ENCODE data around the gene MBP. TPM values are rescaled to one million over a fixed set of nuclear protein-coding genes. Genes with fewer than 3 reads are reported as not detected.

Gene MBP
- total and polyA plus RNA-seq, 2 of the 4 experiments (the other 2 are of a cell fraction) = 0.72 to 0.90 TPM

GRCh38 chr18:77049938-77050337, 82.6 kb downstream of the MBP start:
- dilution Hi-C loops (cut with HindIII; ENCODE audit: low sequenced_read_pairs, unreplicated experiment) (no loop called here), in situ Hi-C loops (cut with MboI; ENCODE audit: low sequenced_read_pairs) (no loop called here)
- no peak for DNase-seq

More at GRCh38 chr18:77049938-77050337, 82.6 kb downstream of the MBP start:
- no peaks in the 10 kb centered on the region; a peak in 1 of 4 replicates for H3K79me1 ChIP-seq (ENCODE audit: low read depth in 1 of 2, low read length in 2 of 2)
- no peak overlapping the region for H3K23ac ChIP-seq (ENCODE audit: low read depth, low read length)
- no peak overlapping the region for H4K5ac ChIP-seq (ENCODE audit: low read depth, low read length)
- H2AK5ac ChIP-seq (ENCODE audit: low read depth, low read length) = no peak overlapping the region
- no TSS peak for BruUV-seq (replicated peaks)
- H2BK15ac ChIP-seq (ENCODE audit: low read depth, low read length) = no peak overlapping the region
- H4K8ac ChIP-seq (ENCODE audit: low read depth in 2 of 2, low read length in 2 of 2) = no peak overlapping the region
- H3K56ac ChIP-seq (ENCODE audit: extremely low read depth, insufficient read depth, low read length) = no peak overlapping the region
- no peaks in the 10 kb centered on the region for H3K9me3 ChIP-seq (ENCODE audit: control insufficient read depth, insufficient read depth, low read length)
- intact Hi-C loops (cut with micrococcal nuclease) = no loop called here
- H4K20me1 ChIP-seq (ENCODE audit: insufficient read depth, low read length) = no peaks in the 10 kb centered on the region
- ChIA-PET CTCF (no interaction called here), POLR2A (ENCODE audit: unreplicated experiment) (no interaction called here)
- H2AK9ac ChIP-seq (replicated peaks; ENCODE audit: low read depth, low read length, poor library complexity) = no peak overlapping the region
- TF ChIP-seq SMC3 (IDR thresholded peaks at IDR 0.05; ENCODE audit: low read depth, low read length) = no peak
- H3K27ac ChIP-seq (ENCODE audit: insufficient read depth, low read length) = no peak overlapping the region
- no peak overlapping the region for H4K91ac ChIP-seq (ENCODE audit: insufficient read depth, low read depth, low read length)
- no peak overlapping the region for H2AFZ ChIP-seq (replicated peaks; ENCODE audit: low read length, poor library complexity)
- no peak overlapping the region for H3K4me3 ChIP-seq (ENCODE audit: insufficient read depth, low read depth, low read length)
- no peak overlapping the region for H3K4ac ChIP-seq (ENCODE audit: low read depth, low read length)
- H2BK5ac ChIP-seq (ENCODE audit: low read depth, low read length, poor library complexity, severe bottlenecking) = no peak overlapping the region
- no peaks in the 10 kb centered on the region for H3K36me3 ChIP-seq (ENCODE audit: control insufficient read depth, insufficient read depth, low read length)
- peaks cover 13% of the 10 kb centered on the region for H3K9me1 ChIP-seq (ENCODE audit: insufficient read depth, low read length)
- H3K18ac ChIP-seq (ENCODE audit: low read depth, low read length) = no peak overlapping the region
- ATAC-seq (ENCODE audit: low read depth) = no peak
- H2BK120ac ChIP-seq (ENCODE audit: low read depth, low read length) = no peak overlapping the region
- H3K27me3 ChIP-seq (ENCODE audit: control insufficient read depth, insufficient read depth, low read length) = no peaks in the 10 kb centered on the region; the same call in 1 of the 2 replicates
- H3K4me2 ChIP-seq (ENCODE audit: low read depth, low read length) = no peak overlapping the region
- no peak overlapping the region for H3K14ac ChIP-seq (replicated peaks; ENCODE audit: low read depth, low read length)
- WGBS, 2 experiments (ENCODE audit: extremely low coverage in 2 of 2, insufficient read length in 1 of 2) = no CpG with 5 or more reads among the region's 4 CpGs
- no peak overlapping the region for H3K9ac ChIP-seq (ENCODE audit: low read depth, low read length)
- H2BK20ac ChIP-seq (ENCODE audit: low read depth, low read length) = no peak overlapping the region
- peaks cover 5% of the 10 kb centered on the region for H3K4me1 ChIP-seq (ENCODE audit: control insufficient read depth, insufficient read depth, low read length)

Measured in IMR-90 (cell line).